Lung microvascular endothelial cell (primary cell): ENCODE results near the gene PSG11. TPM values are rescaled to one million over a fixed set of nuclear protein-coding genes. Genes with fewer than 3 reads are reported as not detected.
"Not testable (repeated sequence)": the region's sequence is repeated elsewhere in the genome, so short reads cannot be mapped to it uniquely, and the experiment has no call there.

Source experiments
- DNase-seq, 2 donors: peaks; one replicate each; pipeline versions ENCODE4 v3.0.0 to v3.0.0-alpha.2; 2010; ENCODE audit warnings: low read depth in 2 of 2
- total RNA-seq: library from RNA; depleted of rRNA; stranded (reverse); fragments of >200 nt; gene quantifications from 2 replicates; pipeline ENCODE4 v1.2.1, GENCODE V29; 2014

The PSG11 gene
- total RNA-seq, result not detected in 2 replicates

DNA sequence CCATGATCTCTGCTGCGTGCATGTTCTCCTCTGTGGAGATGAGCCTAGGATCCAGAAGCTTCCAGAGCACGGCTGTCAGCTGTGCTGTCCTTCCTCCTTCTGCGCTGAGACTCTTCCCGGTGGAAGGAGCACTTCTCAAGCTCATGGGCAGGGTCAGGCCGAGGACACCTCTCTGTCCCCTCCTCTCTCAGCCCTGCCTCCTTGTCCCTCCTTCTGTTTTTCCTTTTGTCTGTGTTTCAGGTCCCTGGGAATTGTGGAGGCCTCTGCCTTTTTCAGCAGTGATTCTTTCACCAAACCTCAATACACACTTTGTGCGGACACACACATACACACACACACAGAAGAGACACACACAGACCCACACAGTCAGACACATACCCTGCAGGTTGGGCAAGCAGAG is at the start of gene PSG11:
PSG11 (minus strand) TSS at position 101 of the 400 bp plus-strand sequence; CDS start at position 4, 97 bp downstream.
- not testable (repeated sequence) for DNase-seq

DNA sequence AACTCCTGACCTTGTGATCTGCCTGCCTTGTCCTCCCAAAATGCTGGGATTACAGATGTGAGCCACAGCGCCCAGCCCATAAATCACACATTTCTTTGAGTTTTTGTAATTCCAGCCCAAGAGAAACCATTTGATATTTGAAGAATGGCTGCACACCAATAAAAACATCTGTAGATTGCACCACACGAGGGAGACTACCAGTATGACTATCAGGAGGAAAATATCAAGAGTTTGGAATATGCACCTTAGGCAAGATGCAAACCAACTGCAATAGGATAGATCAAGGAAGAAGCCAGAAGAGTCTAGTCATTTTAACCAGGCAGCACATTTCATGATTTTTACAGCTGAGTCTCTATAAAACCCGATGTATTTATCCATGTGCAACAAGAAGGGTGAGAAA is 36.1 kb upstream of the PSG11 start:
- DNase-seq, result not testable (repeated sequence)

- not testable (repeated sequence) for DNase-seq
Observed at GRCh38 chr19:43061326-43061725, 35.1 kb upstream of the PSG11 start.

DNA sequence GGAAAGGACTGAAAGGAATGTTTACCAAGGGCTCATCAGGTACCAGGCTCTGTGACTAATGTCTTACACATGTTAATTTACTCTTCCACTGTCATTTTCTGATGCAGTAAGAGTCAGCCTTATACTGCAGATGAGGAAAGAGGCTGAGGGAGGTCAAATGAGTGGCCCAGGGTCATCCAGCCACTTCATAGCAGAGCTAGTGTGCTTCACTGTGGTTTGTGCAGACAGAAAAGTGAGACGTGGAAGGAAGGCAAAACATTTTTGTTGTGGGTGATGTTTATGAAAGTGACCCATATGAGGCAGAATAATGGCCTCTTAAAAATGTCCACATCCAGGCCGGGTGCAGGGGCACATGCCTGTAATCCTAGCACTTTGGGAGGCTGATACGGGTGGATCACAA is 34.0 kb upstream of the PSG11 start:
- DNase-seq, result not testable (repeated sequence)

DNA sequence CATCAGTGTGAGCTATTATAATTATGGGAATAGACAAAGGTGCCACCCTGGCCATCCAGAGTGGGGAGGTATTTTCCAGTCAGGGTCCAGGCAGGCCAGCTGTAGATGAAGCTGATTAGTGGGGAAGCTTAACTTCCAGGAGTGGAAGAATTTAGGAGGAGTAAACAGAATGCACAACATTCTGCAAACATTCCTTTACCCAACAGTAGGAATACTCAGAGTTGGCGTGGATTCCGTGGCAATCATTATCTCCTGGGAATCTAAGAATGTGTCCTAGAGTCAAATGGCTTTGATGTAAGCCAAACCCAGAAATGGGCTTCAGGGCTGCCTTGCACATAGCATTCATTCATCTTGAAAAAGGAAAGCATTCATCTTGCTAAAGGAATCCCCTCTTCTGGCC is 33.2 kb upstream of the PSG11 start:
- DNase-seq, result not testable (repeated sequence)

- DNase-seq, result not testable (repeated sequence)
Observed at GRCh38 chr19:43058440-43058839, 32.2 kb upstream of the PSG11 start.

GRCh38 chr19:43047966-43048365 is 21.7 kb upstream of the PSG11 start:
- DNase-seq, result not testable (repeated sequence)

- not testable (repeated sequence) for DNase-seq
Observed at GRCh38 chr19:43046578-43046977, 20.3 kb upstream of the PSG11 start.

- not testable (repeated sequence) for DNase-seq
Observed at GRCh38 chr19:43043492-43044180, 17.4 kb upstream of the PSG11 start.

GRCh38 chr19:43031645-43032044 is 5.4 kb upstream of the PSG11 start:
- DNase-seq, result peak in 1 of 2 donors; percentile 57

DNA sequence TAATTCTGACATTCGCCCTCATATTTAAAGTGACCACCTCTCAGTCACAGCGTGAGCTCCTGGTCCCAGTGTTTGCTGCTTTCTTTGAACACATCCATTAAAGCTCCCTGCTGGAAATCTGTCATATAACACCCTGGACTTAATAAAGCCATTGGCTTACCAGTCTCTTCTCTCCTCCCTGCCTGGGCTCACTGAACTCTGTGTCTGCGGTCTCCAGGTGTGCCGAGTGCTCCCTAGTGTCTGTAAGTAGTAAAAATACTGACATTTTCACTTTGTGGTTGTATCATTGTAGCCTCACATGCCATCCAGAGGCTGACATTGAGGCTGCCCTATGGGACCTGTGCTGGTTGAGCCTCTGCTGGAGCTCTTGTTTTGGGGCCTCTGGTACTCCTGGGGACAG is 2.6 kb upstream of the PSG11 start:
- DNase-seq, result no peak

- DNase-seq, result peak in 1 of 2 donors; percentile 23
Observed at GRCh38 chr19:43027985-43028384, 1.7 kb upstream of the PSG11 start.

- not testable (repeated sequence) for DNase-seq
Observed at GRCh38 chr19:43027061-43027460, 792 bp upstream of the PSG11 start.

- peak; percentile 52 to 79 for DNase-seq
Observed at GRCh38 chr19:43022098-43022497, 4.2 kb downstream of the PSG11 start.

DNA sequence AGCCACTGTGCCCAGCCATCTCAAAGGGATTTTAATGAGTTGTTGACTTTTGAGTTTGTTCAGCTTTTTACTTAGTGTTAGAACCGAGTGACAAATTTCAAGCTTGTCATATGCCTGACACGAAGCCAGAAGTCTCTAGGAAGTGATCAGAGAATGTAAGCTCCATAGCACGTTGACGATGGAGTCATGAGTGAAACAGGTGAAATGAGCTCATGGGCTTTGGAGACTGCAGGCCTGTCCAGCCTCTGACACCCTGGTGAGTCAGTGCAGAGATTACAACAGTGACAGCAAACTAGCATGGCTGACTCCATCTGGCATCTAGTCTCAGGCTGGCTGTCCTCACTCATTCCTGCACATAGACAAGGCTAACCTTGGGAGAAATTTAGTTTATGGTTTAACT is 4.6 kb downstream of the PSG11 start:
- DNase-seq, result peak; percentile 31 to 87

- DNase-seq, result peak; percentile 22 to 60
Observed at GRCh38 chr19:43019588-43019987, 6.7 kb downstream of the PSG11 start.

DNA sequence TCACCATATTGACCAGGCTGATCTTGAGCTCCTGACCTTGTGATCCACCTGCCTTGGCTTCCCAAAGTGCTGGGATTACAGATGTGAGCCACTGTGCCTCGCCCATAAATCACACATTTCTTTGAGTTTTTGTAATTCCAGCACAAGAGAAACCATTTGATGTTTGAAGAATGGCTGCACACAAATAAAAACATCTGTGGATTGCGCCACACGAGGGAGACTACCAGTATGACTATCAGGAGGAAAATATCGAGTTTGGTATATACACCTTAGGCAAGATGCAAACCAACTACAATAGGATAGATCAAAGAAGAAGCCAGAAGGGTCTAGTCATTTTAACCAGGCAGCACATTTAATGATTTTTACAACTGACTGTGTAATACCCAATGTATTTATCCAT is 20.4 kb downstream of the PSG11 start:
- DNase-seq, result not testable (repeated sequence)

- not testable (repeated sequence) for DNase-seq
Observed at GRCh38 chr19:43004846-43005245, 21.4 kb downstream of the PSG11 start.

GRCh38 chr19:43003634-43004033 is 22.6 kb downstream of the PSG11 start:
- not testable (repeated sequence) for DNase-seq

GRCh38 chr19:43002948-43003347 is 23.3 kb downstream of the PSG11 start:
- not testable (repeated sequence) for DNase-seq

- DNase-seq, result not testable (repeated sequence)
Observed at GRCh38 chr19:42996161-42996560, 30.1 kb downstream of the PSG11 start.

GRCh38 chr19:42992029-42992604 is 34.2 kb downstream of the PSG11 start:
- not testable (repeated sequence) for DNase-seq

DNA sequence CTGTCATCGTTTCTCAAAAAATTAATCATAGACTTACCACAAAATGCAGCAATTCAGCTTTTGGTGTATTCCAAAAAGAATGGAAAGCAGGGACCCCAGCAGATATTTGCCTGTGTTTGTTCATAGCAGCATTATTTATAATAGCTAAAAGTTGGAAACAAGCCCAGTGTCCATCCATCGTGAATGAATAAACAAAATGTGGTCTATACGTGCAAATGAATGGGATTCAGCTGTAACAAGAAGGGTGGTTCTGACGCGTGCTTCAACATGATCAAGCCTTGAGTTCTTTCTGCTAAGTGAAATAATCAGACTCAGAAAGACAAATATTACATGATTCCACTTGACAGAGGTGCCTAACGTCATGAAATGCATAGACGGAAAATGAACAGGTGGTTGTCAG is 36.4 kb downstream of the PSG11 start:
- no peak for DNase-seq
